Suprapubic skin (tissue), 4 donors: ENCODE data around the gene CNGB1. TPM values are rescaled to one million over a fixed set of nuclear protein-coding genes. Genes with fewer than 3 reads are reported as not detected.
"Not testable (repeated sequence)": the region's sequence is repeated elsewhere in the genome, so short reads cannot be mapped to it uniquely, and the experiment has no call there.

ENCODE experiments used
- DNase-seq, 2 donors: peaks; one replicate each; pipeline ENCODE4 v3.0.0-alpha.2; 2019; ENCODE audit warnings: low spot score in 2 of 2
- H3K27ac ChIP-seq: fragments of 200-600 bp; sonication (generic); one replicate; pipeline ENCODE4 v1.5.1; 2019
- H3K27me3 ChIP-seq: fragments of 200-600 bp; sonication (generic); one replicate; pipeline ENCODE4 v1.5.1; 2019
- H3K36me3 ChIP-seq: fragments of 200-600 bp; sonication (generic); one replicate; pipeline ENCODE4 v1.5.1; 2019
- H3K4me1 ChIP-seq: fragments of 200-600 bp; sonication (generic); one replicate; pipeline ENCODE4 v1.5.1; 2019
- H3K4me3 ChIP-seq: fragments of 200-600 bp; sonication (generic); one replicate; pipeline ENCODE4 v1.5.1; 2019; ENCODE audit warnings: mild to moderate bottlenecking
- H3K9me3 ChIP-seq: fragments of 200-600 bp; sonication (generic); one replicate; pipeline ENCODE4 v1.5.1; 2019
- EP300 ChIP-seq: sonication (generic); formaldehyde crosslinking; IDR thresholded peaks from one replicate; pipeline ENCODE4 v1.6.1; 2017; ENCODE audit warnings: antibody characterized with exemption
- POLR2A ChIP-seq, 2 donors: fragments of 450-650 bp; IDR thresholded peaks; one replicate each; pipeline ENCODE4 v1.6.1; 2017; ENCODE audit warnings: antibody characterized with exemption in 2 of 2, mild to moderate bottlenecking in 2 of 2, moderate library complexity in 2 of 2
- POLR2AphosphoS5 ChIP-seq, 3 donors: sonication (generic); formaldehyde crosslinking; IDR thresholded peaks; one replicate each; pipeline ENCODE4 v1.6.1; 2017; ENCODE audit warnings: antibody characterized with exemption in 3 of 3
- WGBS: methylation state at CpG from one replicate; pipeline ENCODE4 v1.1.5; 2018; 5-methylcytosine and 5-hydroxymethylcytosine counted together
- total RNA-seq, 4 donors: library from RNA; depleted of rRNA; stranded (reverse); fragments of >200 nt; gene quantifications; one replicate each; pipeline ENCODE4 v1.1.0, GENCODE V29; 2016
- TF ChIP-seq, protein P1 (sequence below), 2 donors: fragments of 200-600 bp in 1 of 2; fragments of 450-650 bp in 1 of 2; sonication (generic) in 1 of 2; IDR thresholded peaks; one replicate each; pipeline ENCODE4 v1.5.1; 2016 to 2019; ENCODE audit warnings: antibody characterized with exemption in 2 of 2, mild to moderate bottlenecking in 1 of 2, moderate library complexity in 1 of 2

CNGB1 gene
- total RNA-seq, 4 donors from 2014 or later = 0.08 TPM; not detected in 3

DNA sequence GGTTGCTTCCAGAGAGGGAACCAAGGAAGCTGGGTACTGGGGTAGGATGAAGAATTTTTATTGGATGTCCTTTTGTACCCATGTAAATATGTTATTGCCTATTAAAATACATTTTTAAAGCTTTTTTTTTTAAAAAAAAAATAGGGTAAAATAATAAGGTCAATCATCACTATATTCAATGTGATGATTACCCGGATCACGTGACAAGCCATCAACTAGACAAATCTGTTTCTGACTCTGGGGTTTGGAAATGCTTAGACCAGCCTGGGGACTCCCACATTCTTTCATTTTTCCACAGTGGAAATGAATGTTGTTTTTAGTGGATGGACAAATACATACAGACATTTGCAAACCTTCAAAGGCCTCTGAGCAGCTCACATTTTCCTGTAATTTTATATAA lies 88.7 kb downstream of the CNGB1 start:
- no peak for DNase-seq
- H3K27ac ChIP-seq = no peak overlapping the region
- no peak for TF ChIP-seq POLR2A (IDR thresholded peaks at IDR 0.05)
- no peak for TF ChIP-seq POLR2AphosphoS5 (IDR thresholded peaks at IDR 0.05)
- no peak for TF ChIP-seq EP300
- TF ChIP-seq, protein P1, sequence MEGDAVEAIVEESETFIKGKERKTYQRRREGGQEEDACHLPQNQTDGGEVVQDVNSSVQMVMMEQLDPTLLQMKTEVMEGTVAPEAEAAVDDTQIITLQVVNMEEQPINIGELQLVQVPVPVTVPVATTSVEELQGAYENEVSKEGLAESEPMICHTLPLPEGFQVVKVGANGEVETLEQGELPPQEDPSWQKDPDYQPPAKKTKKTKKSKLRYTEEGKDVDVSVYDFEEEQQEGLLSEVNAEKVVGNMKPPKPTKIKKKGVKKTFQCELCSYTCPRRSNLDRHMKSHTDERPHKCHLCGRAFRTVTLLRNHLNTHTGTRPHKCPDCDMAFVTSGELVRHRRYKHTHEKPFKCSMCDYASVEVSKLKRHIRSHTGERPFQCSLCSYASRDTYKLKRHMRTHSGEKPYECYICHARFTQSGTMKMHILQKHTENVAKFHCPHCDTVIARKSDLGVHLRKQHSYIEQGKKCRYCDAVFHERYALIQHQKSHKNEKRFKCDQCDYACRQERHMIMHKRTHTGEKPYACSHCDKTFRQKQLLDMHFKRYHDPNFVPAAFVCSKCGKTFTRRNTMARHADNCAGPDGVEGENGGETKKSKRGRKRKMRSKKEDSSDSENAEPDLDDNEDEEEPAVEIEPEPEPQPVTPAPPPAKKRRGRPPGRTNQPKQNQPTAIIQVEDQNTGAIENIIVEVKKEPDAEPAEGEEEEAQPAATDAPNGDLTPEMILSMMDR (IDR thresholded peaks at IDR 0.05) = no peak
- 74% methylated on average over 2 of the region's 2 CpGs for WGBS
- no peaks in the 10 kb centered on the region for H3K9me3 ChIP-seq
- H3K4me1 ChIP-seq = peaks cover 10% of the 10 kb centered on the region
- H3K27me3 ChIP-seq = peaks cover 29% of the 10 kb centered on the region
- no peak overlapping the region for H3K4me3 ChIP-seq
- no peaks in the 10 kb centered on the region for H3K36me3 ChIP-seq

- Histone ChIP-seq H3K9me3 (no peaks in the 10 kb centered on the region), H3K27ac (no peak overlapping the region), H3K36me3 (no peaks in the 10 kb centered on the region), H3K4me1 (peaks cover under 1% of the 10 kb centered on the region), H3K27me3 (peaks cover 20% of the 10 kb centered on the region), H3K4me3 (no peak overlapping the region)
- DNase-seq = no peak
- TF ChIP-seq POLR2A (IDR thresholded peaks at IDR 0.05) (no peak), POLR2AphosphoS5 (IDR thresholded peaks at IDR 0.05) (no peak), EP300 (no peak)
- TF ChIP-seq, protein P1 (IDR thresholded peaks at IDR 0.05) = no peak
- WGBS = 84% methylated on average over 3 of the region's 3 CpGs
Observed at GRCh38 chr16:57878586-57878985, 92.3 kb downstream of the CNGB1 start.

DNA sequence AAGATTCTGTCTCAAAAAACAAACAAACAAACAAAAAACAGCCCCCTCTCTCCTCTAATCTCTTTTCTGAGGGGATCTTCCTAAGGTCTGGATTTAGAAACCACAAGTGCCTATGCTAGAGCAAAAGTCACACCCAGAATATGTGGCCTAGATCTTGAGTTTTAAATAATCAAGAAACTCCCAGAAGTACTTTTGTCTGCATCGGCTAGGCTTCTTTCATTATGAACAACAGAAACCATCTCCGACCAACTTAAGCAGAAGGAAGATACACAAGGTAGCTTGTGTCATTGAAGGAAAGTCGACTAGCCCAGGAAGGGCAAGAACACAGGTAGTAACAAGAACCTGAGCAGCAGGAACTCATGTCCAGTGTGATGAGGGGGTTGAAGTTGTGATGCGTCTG lies 94.7 kb downstream of the CNGB1 start:
- DNase-seq = no peak
- no peak for TF ChIP-seq POLR2A (IDR thresholded peaks at IDR 0.05)
- TF ChIP-seq, protein P1 (IDR thresholded peaks at IDR 0.05) = no peak
- TF ChIP-seq EP300 = no peak
- no peak for TF ChIP-seq POLR2AphosphoS5 (IDR thresholded peaks at IDR 0.05)
- Histone ChIP-seq H3K36me3 (no peaks in the 10 kb centered on the region), H3K9me3 (no peaks in the 10 kb centered on the region), H3K4me1 (no peaks in the 10 kb centered on the region), H3K27me3 (peaks cover 13% of the 10 kb centered on the region), H3K4me3 (no peak overlapping the region), H3K27ac (no peak overlapping the region)
- WGBS = 86% methylated on average over 4 of the region's 4 CpGs

- TF ChIP-seq POLR2AphosphoS5 (IDR thresholded peaks at IDR 0.05) (no peak), POLR2A (IDR thresholded peaks at IDR 0.05) (no peak), EP300 (no peak)
- TF ChIP-seq, protein P1 (IDR thresholded peaks at IDR 0.05) = no peak
- 72% methylated on average over 5 of the region's 5 CpGs for WGBS
- Histone ChIP-seq H3K27ac (no peak overlapping the region), H3K36me3 (no peaks in the 10 kb centered on the region), H3K27me3 (peaks cover 13% of the 10 kb centered on the region), H3K9me3 (no peaks in the 10 kb centered on the region), H3K4me3 (no peak overlapping the region), H3K4me1 (no peaks in the 10 kb centered on the region)
- DNase-seq = no peak
Observed at GRCh38 chr16:57875347-57875746, 95.6 kb downstream of the CNGB1 start.

DNA sequence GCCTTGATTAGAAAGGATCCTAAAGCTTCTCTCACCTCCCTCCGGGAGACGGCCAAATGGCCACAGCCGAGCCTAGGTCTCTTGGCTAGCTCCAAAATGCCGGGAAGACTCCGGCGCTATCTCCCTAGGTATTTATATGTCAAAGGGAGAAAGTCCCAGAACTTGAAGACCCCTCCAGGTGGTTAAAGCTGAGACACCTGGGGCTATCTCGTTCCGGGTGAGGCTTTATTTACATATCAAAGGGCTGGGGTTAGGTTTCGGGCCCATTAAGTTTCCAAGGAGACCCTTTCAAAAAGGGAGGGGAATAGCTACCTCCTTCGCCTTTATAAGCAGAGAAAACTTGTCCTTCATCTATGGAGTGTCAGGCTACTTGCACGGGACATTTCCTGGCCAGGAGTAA lies 97.7 kb downstream of the CNGB1 start:
- 43% methylated on average over 11 of the region's 11 CpGs for WGBS
- DNase-seq = no peak
- H3K4me1 ChIP-seq = no peaks in the 10 kb centered on the region
- no peak overlapping the region for H3K27ac ChIP-seq
- TF ChIP-seq POLR2AphosphoS5 (IDR thresholded peaks at IDR 0.05) (no peak), EP300 (no peak), POLR2A (IDR thresholded peaks at IDR 0.05) (no peak)
- TF ChIP-seq, protein P1 (IDR thresholded peaks at IDR 0.05) = no peak
- no peaks in the 10 kb centered on the region for H3K36me3 ChIP-seq
- H3K27me3 ChIP-seq = peaks cover 13% of the 10 kb centered on the region
- no peak overlapping the region for H3K4me3 ChIP-seq
- H3K9me3 ChIP-seq = no peaks in the 10 kb centered on the region

- H3K4me1 ChIP-seq, H3K27ac ChIP-seq, H3K36me3 ChIP-seq, H3K4me3 ChIP-seq, H3K9me3 ChIP-seq, DNase-seq: not testable (repeated sequence)
- peaks cover 13% of the 10 kb centered on the region for H3K27me3 ChIP-seq
- 90% methylated on average over 12 of the region's 12 CpGs for WGBS
Observed at GRCh38 chr16:57872764-57873163, 98.2 kb downstream of the CNGB1 start.
